H1 (cell line): ENCODE results near the gene GNAI1. TPM values are rescaled to one million over a fixed set of nuclear protein-coding genes. Genes with fewer than 3 reads are reported as not detected.

Source experiments
- CTCF ChIA-PET: fragments of 300-600 bp; sonication (Branson Sonifier 250); formaldehyde crosslinking; loops from one replicate; lab custom pipeline; 2021; ENCODE audit not compliant: partially characterized antibody; lab: Charles Lee
- POLR2A ChIA-PET: fragments of 300-600 bp; sonication (Branson Sonifier 250); formaldehyde crosslinking; loops from one replicate; lab custom pipeline; 2021; ENCODE audit warnings: inconsistent platforms; ENCODE audit not compliant: partially characterized antibody; lab: Charles Lee
- DNase-seq, 2 experiments: peaks; one replicate each; pipeline versions ENCODE4 v3.0.0 to v3.0.0-alpha.2; 2010 to 2022; ENCODE audit warnings: low spot score in 2 of 2, low read depth in 1 of 2, mixed read lengths in 1 of 2
- FAIRE-seq: peaks from 2 replicates; lab custom pipeline; 2011; peaks lifted over from hg19 to GRCh38; lab: Jason Lieb, UNC
- H2AFZ ChIP-seq: 2 replicates; pipeline ENCODE4 v1.8.1; 2012; ENCODE audit warnings: low read length, inconsistent platforms
- H2AK5ac ChIP-seq: 2 replicates; pipeline ENCODE4 v1.6.1; 2013; ENCODE audit warnings: low read depth, low read length
- H2BK120ac ChIP-seq: replicated peaks from 2 replicates; pipeline ENCODE3; 2013; ENCODE audit warnings: low read depth, low read length, inconsistent platforms
- H2BK12ac ChIP-seq: 2 replicates; pipeline ENCODE4 v1.6.1; 2013; ENCODE audit warnings: low read depth, low read length
- H2BK15ac ChIP-seq: 2 replicates; pipeline ENCODE4 v1.6.1; 2013; ENCODE audit warnings: low read length
- H2BK20ac ChIP-seq: 2 replicates; pipeline ENCODE4 v1.6.1; 2013; ENCODE audit warnings: low read length
- H2BK5ac ChIP-seq: 2 replicates; pipeline ENCODE4 v1.6.1; 2013; ENCODE audit warnings: low read depth, low read length
- H3K14ac ChIP-seq: 2 replicates; pipeline ENCODE4 v1.6.1; 2013; ENCODE audit warnings: inconsistent platforms; ENCODE audit not compliant: insufficient read length
- H3K18ac ChIP-seq: 2 replicates; pipeline ENCODE4 v1.6.1; 2013; ENCODE audit warnings: low read length; ENCODE audit errors: extremely low read depth
- H3K23ac ChIP-seq: 2 replicates; pipeline ENCODE4 v1.6.1; 2013; ENCODE audit warnings: inconsistent platforms; ENCODE audit not compliant: insufficient read length
- H3K23me2 ChIP-seq: 2 replicates; pipeline ENCODE4 v1.6.1; 2013; ENCODE audit warnings: low read depth, low read length
- H3K27ac ChIP-seq: 2 replicates; pipeline ENCODE4 v1.6.1; 2011; ENCODE audit warnings: low read depth, low read length, inconsistent platforms
- H3K27me3 ChIP-seq, 4 experiments: replicated peaks in 1 of 4; 1 replicate in 1 of 4; 2 replicates in 3 of 4; pipeline versions ENCODE4 v1.6.1 to v1.8.1; 2011 to 2013; ENCODE audit warnings: low read length in 3 of 4, mild to moderate bottlenecking in 3 of 4, inconsistent platforms in 2 of 4, mixed read lengths in 2 of 4, moderate library complexity in 1 of 4; ENCODE audit not compliant: control insufficient read depth in 3 of 4, insufficient read depth in 3 of 4; ENCODE audit errors: extremely low read depth in 1 of 4
- H3K36me3 ChIP-seq, 4 experiments: 2 replicates each; pipeline versions ENCODE4 v1.6.1 to v1.8.1; 2011 to 2013; ENCODE audit warnings: mild to moderate bottlenecking in 4 of 4, low read length in 3 of 4, moderate library complexity in 2 of 4, control low read depth in 1 of 4, inconsistent platforms in 1 of 4; ENCODE audit not compliant: insufficient read depth in 4 of 4, control insufficient read depth in 2 of 4
- H3K4ac ChIP-seq: replicated peaks from 2 replicates; pipeline ENCODE3; 2013; ENCODE audit warnings: low read length, low read depth, mixed read lengths, inconsistent platforms; ENCODE audit not compliant: insufficient read length
- H3K4me1 ChIP-seq, 4 experiments: replicated peaks in 1 of 4; 1 replicate in 1 of 4; 2 replicates in 3 of 4; pipeline versions ENCODE4 v1.6.1 to v1.8.1; 2011 to 2013; ENCODE audit warnings: low read length in 3 of 4, inconsistent platforms in 2 of 4, mixed read lengths in 1 of 4; ENCODE audit not compliant: insufficient read depth in 4 of 4, control insufficient read depth in 3 of 4
- H3K4me2 ChIP-seq, 2 experiments: 2 replicates each; pipeline versions ENCODE4 v1.6.1 to v1.8.1; 2011 to 2013; ENCODE audit warnings: low read depth in 2 of 2, low read length in 2 of 2, control low read depth in 1 of 2, inconsistent platforms in 1 of 2, mild to moderate bottlenecking in 1 of 2; ENCODE audit not compliant: insufficient read depth in 1 of 2
- H3K4me3 ChIP-seq, 4 experiments: fragments of 200-600, 300-600 bp in 1 of 4; sonication (generic), shearing (Covaris generic), sonication (Bioruptor Twin) in 1 of 4; 2 replicates each; pipeline versions ENCODE4 v1.5.1 to v1.8.1; 2011 to 2016; ENCODE audit warnings: low read length in 4 of 4, low read depth in 3 of 4, control low read depth in 2 of 4, inconsistent platforms in 2 of 4, mild to moderate bottlenecking in 2 of 4, mixed read lengths in 1 of 4, moderate library complexity in 1 of 4; ENCODE audit not compliant: insufficient read depth in 2 of 4; ENCODE audit errors: extremely low read depth in 1 of 4
- H3K56ac ChIP-seq: replicated peaks from 2 replicates; pipeline ENCODE3; 2013; ENCODE audit warnings: low read depth, mild to moderate bottlenecking, mixed read lengths, low read length, inconsistent platforms; ENCODE audit not compliant: insufficient read length
- H3K79me1 ChIP-seq: 2 replicates; pipeline ENCODE4 v1.6.1; 2013; ENCODE audit warnings: low read depth, low read length, control low read depth
- H3K79me2 ChIP-seq, 2 experiments: 2 replicates each; pipeline versions ENCODE4 v1.6.1 to v1.8.1; 2012 to 2013; ENCODE audit warnings: low read length in 2 of 2, mild to moderate bottlenecking in 2 of 2, inconsistent platforms in 1 of 2; ENCODE audit not compliant: insufficient read depth in 2 of 2, control insufficient read depth in 1 of 2
- H3K9ac ChIP-seq, 4 experiments: replicated peaks in 1 of 4; 1 replicate in 1 of 4; 2 replicates in 3 of 4; pipeline versions ENCODE4 v1.6.1 to v1.8.1; 2011 to 2013; ENCODE audit warnings: low read depth in 3 of 4, low read length in 3 of 4, control low read depth in 2 of 4, mild to moderate bottlenecking in 2 of 4, moderate library complexity in 2 of 4, inconsistent platforms in 1 of 4; ENCODE audit errors: extremely low read depth in 1 of 4
- H3K9me3 ChIP-seq, 2 experiments: 2 replicates each; pipeline versions ENCODE4 v1.6.1 to v1.8.1; 2012 to 2013; ENCODE audit warnings: mild to moderate bottlenecking in 2 of 2, moderate library complexity in 2 of 2, control low read depth in 1 of 2, inconsistent platforms in 1 of 2, low read depth in 1 of 2, low read length in 1 of 2, mixed read lengths in 1 of 2; ENCODE audit not compliant: insufficient read depth in 2 of 2
- H4K20me1 ChIP-seq, 2 experiments: replicated peaks in 1 of 2; 2 replicates each; pipeline versions ENCODE3 to v1.8.1; 2011 to 2013; ENCODE audit warnings: inconsistent platforms in 2 of 2, low read length in 2 of 2, mild to moderate bottlenecking in 1 of 2; ENCODE audit not compliant: insufficient read depth in 2 of 2, control insufficient read depth in 1 of 2
- H4K5ac ChIP-seq: 2 replicates; pipeline ENCODE4 v1.6.1; 2013; ENCODE audit warnings: low read length, low read depth, mixed read lengths, inconsistent platforms; ENCODE audit not compliant: insufficient read length
- H4K8ac ChIP-seq: 2 replicates; pipeline ENCODE4 v1.8.0; 2013; ENCODE audit warnings: mild to moderate bottlenecking, moderate library complexity, low read length, inconsistent platforms; ENCODE audit not compliant: insufficient read depth; ENCODE audit errors: extremely low read depth
- H4K91ac ChIP-seq: replicated peaks from 2 replicates; pipeline ENCODE3; 2013; ENCODE audit warnings: low read length, mixed read lengths, inconsistent platforms; ENCODE audit not compliant: insufficient read length
- WGBS, 2 experiments: shearing (Covaris generic) in 1 of 2; methylation state at CpG; one replicate each; pipeline versions ENCODE4 v1.1.6 to v1.1.7; 2013 to 2015; ENCODE audit warnings: low lambda C conversion rate in 2 of 2, mixed read lengths in 2 of 2, inconsistent platforms in 1 of 2, low coverage in 1 of 2, missing lambda C conversion rate in 1 of 2; ENCODE audit not compliant: insufficient replicate concordance in 2 of 2, insufficient coverage in 1 of 2, insufficient read length in 1 of 2; ENCODE audit errors: extremely low coverage in 1 of 2, missing lambda C conversion rate in 1 of 2; 5-methylcytosine and 5-hydroxymethylcytosine counted together
- polyA plus RNA-seq, 7 experiments: library from polyadenylated mRNA; depleted of rRNA in 3 of 7; stranded (reverse) in 5 of 7; unstranded in 2 of 7; fragments of >200 nt in 5 of 7; fragments of 200-250 nt in 2 of 7; gene quantifications; 1 replicate in 5 of 7; 2 replicates in 1 of 7; 4 replicates in 1 of 7; pipeline versions ENCODE4 v1.2.1 to v1.2.3, GENCODE V29; 2011 to 2013; ENCODE audit warnings: missing spikeins in 2 of 7, mixed read lengths in 2 of 7
- total RNA-seq: library from RNA; stranded (reverse); fragmentation: NEBNext Ultra II Directional; extraction: Animal tissue kit (Norgen Biotek cat#: 25700); gene quantifications from 2 replicates; pipeline ENCODE4 v1.2.1, GENCODE V29; 2021

Gene GNAI1
- total and polyA plus RNA-seq, 2 of the 8 experiments (the other 6 are each of a cell fraction or from before 2014, with no cell fraction given) = 8.0 to 29.5 TPM

GRCh38 chr7:80088705-80089104 is 45.9 kb upstream of the GNAI1 start:
- no peak overlapping the region for H3K14ac ChIP-seq
- no peak overlapping the region for H3K27ac ChIP-seq
- H3K4me2 ChIP-seq = no peak overlapping the region
- H4K91ac ChIP-seq = no peak overlapping the region
- CTCF ChIA-PET = interaction anchor here (1.2 to 3.3 kb wide), 4 partner anchors 9 to 38 kb away, joined by 3 to 16 read pairs (median 10); no protein-coding TSS in a partner anchor
- no peak overlapping the region for H3K9ac ChIP-seq
- no peaks in the 10 kb centered on the region for H4K20me1 ChIP-seq
- H2AFZ ChIP-seq = no peak overlapping the region
- H3K18ac ChIP-seq = no peak overlapping the region
- no peak overlapping the region for H2BK20ac ChIP-seq
- DNase-seq (no peak), FAIRE-seq (no peak)
- H2BK15ac ChIP-seq = no peak overlapping the region
- H3K36me3 ChIP-seq = no peaks in the 10 kb centered on the region
- no peaks in the 10 kb centered on the region for H3K79me2 ChIP-seq
- H3K23ac ChIP-seq = no peak overlapping the region
- no peak overlapping the region for H2BK5ac ChIP-seq
- no peak overlapping the region for H3K56ac ChIP-seq
- H4K8ac ChIP-seq = no peak overlapping the region
- no peak overlapping the region for H2AK5ac ChIP-seq
- H3K79me1 ChIP-seq = no peaks in the 10 kb centered on the region
- 86% methylated on average over 2 of the region's 2 CpGs; no CpG with 5 or more reads in 1 of the 2 experiments for WGBS, 2 experiments
- no peak overlapping the region for H4K5ac ChIP-seq
- H3K4me1 ChIP-seq = no peaks in the 10 kb centered on the region
- no peaks in the 10 kb centered on the region for H3K23me2 ChIP-seq
- no peak overlapping the region for H3K4ac ChIP-seq
- POLR2A ChIA-PET = interaction anchor here (2.1 kb wide), 1 partner anchor 9 kb away, joined by 7 read pairs; no protein-coding TSS in a partner anchor
- H3K4me3 ChIP-seq = no peak overlapping the region
- no peaks in the 10 kb centered on the region for H3K27me3 ChIP-seq
- H2BK12ac ChIP-seq = no peak overlapping the region
- H3K9me3 ChIP-seq = no peaks in the 10 kb centered on the region
- no peak overlapping the region for H2BK120ac ChIP-seq
